H1 (cell line): Measurements from ENCODE around the gene FRMD4A. TPM values are rescaled to one million over a fixed set of nuclear protein-coding genes. Genes with fewer than 3 reads are reported as not detected.

Experiments
- CTCF ChIA-PET: fragments of 300-600 bp; sonication (Branson Sonifier 250); formaldehyde crosslinking; loops from one replicate; lab custom pipeline; 2021; ENCODE audit not compliant: partially characterized antibody; lab: Charles Lee
- POLR2A ChIA-PET: fragments of 300-600 bp; sonication (Branson Sonifier 250); formaldehyde crosslinking; loops from one replicate; lab custom pipeline; 2021; ENCODE audit warnings: inconsistent platforms; ENCODE audit not compliant: partially characterized antibody; lab: Charles Lee
- DNase-seq, 2 experiments: peaks; one replicate each; pipeline versions ENCODE4 v3.0.0 to v3.0.0-alpha.2; 2010 to 2022; ENCODE audit warnings: low spot score in 2 of 2, low read depth in 1 of 2, mixed read lengths in 1 of 2
- FAIRE-seq: peaks from 2 replicates; lab custom pipeline; 2011; peaks lifted over from hg19 to GRCh38; lab: Jason Lieb, UNC
- H2AFZ ChIP-seq: 2 replicates; pipeline ENCODE4 v1.8.1; 2012; ENCODE audit warnings: low read length, inconsistent platforms
- H2AK5ac ChIP-seq: 2 replicates; pipeline ENCODE4 v1.6.1; 2013; ENCODE audit warnings: low read depth, low read length
- H2BK120ac ChIP-seq: replicated peaks from 2 replicates; pipeline ENCODE3; 2013; ENCODE audit warnings: low read depth, low read length, inconsistent platforms
- H2BK12ac ChIP-seq: 2 replicates; pipeline ENCODE4 v1.6.1; 2013; ENCODE audit warnings: low read depth, low read length
- H2BK15ac ChIP-seq: 2 replicates; pipeline ENCODE4 v1.6.1; 2013; ENCODE audit warnings: low read length
- H2BK20ac ChIP-seq: 2 replicates; pipeline ENCODE4 v1.6.1; 2013; ENCODE audit warnings: low read length
- H2BK5ac ChIP-seq: 2 replicates; pipeline ENCODE4 v1.6.1; 2013; ENCODE audit warnings: low read depth, low read length
- H3K14ac ChIP-seq: 2 replicates; pipeline ENCODE4 v1.6.1; 2013; ENCODE audit warnings: inconsistent platforms; ENCODE audit not compliant: insufficient read length
- H3K18ac ChIP-seq: 2 replicates; pipeline ENCODE4 v1.6.1; 2013; ENCODE audit warnings: low read length; ENCODE audit errors: extremely low read depth
- H3K23ac ChIP-seq: 2 replicates; pipeline ENCODE4 v1.6.1; 2013; ENCODE audit warnings: inconsistent platforms; ENCODE audit not compliant: insufficient read length
- H3K23me2 ChIP-seq: 2 replicates; pipeline ENCODE4 v1.6.1; 2013; ENCODE audit warnings: low read depth, low read length
- H3K27ac ChIP-seq: 2 replicates; pipeline ENCODE4 v1.6.1; 2011; ENCODE audit warnings: low read depth, low read length, inconsistent platforms
- H3K27me3 ChIP-seq, 4 experiments: replicated peaks in 1 of 4; 1 replicate in 1 of 4; 2 replicates in 3 of 4; pipeline versions ENCODE4 v1.6.1 to v1.8.1; 2011 to 2013; ENCODE audit warnings: low read length in 3 of 4, mild to moderate bottlenecking in 3 of 4, inconsistent platforms in 2 of 4, mixed read lengths in 2 of 4, moderate library complexity in 1 of 4; ENCODE audit not compliant: control insufficient read depth in 3 of 4, insufficient read depth in 3 of 4; ENCODE audit errors: extremely low read depth in 1 of 4
- H3K36me3 ChIP-seq, 4 experiments: 2 replicates each; pipeline versions ENCODE4 v1.6.1 to v1.8.1; 2011 to 2013; ENCODE audit warnings: mild to moderate bottlenecking in 4 of 4, low read length in 3 of 4, moderate library complexity in 2 of 4, control low read depth in 1 of 4, inconsistent platforms in 1 of 4; ENCODE audit not compliant: insufficient read depth in 4 of 4, control insufficient read depth in 2 of 4
- H3K4ac ChIP-seq: replicated peaks from 2 replicates; pipeline ENCODE3; 2013; ENCODE audit warnings: low read length, low read depth, mixed read lengths, inconsistent platforms; ENCODE audit not compliant: insufficient read length
- H3K4me1 ChIP-seq, 4 experiments: replicated peaks in 1 of 4; 1 replicate in 1 of 4; 2 replicates in 3 of 4; pipeline versions ENCODE4 v1.6.1 to v1.8.1; 2011 to 2013; ENCODE audit warnings: low read length in 3 of 4, inconsistent platforms in 2 of 4, mixed read lengths in 1 of 4; ENCODE audit not compliant: insufficient read depth in 4 of 4, control insufficient read depth in 3 of 4
- H3K4me2 ChIP-seq, 2 experiments: 2 replicates each; pipeline versions ENCODE4 v1.6.1 to v1.8.1; 2011 to 2013; ENCODE audit warnings: low read depth in 2 of 2, low read length in 2 of 2, control low read depth in 1 of 2, inconsistent platforms in 1 of 2, mild to moderate bottlenecking in 1 of 2; ENCODE audit not compliant: insufficient read depth in 1 of 2
- H3K4me3 ChIP-seq, 4 experiments: fragments of 200-600, 300-600 bp in 1 of 4; sonication (generic), shearing (Covaris generic), sonication (Bioruptor Twin) in 1 of 4; 2 replicates each; pipeline versions ENCODE4 v1.5.1 to v1.8.1; 2011 to 2016; ENCODE audit warnings: low read length in 4 of 4, low read depth in 3 of 4, control low read depth in 2 of 4, inconsistent platforms in 2 of 4, mild to moderate bottlenecking in 2 of 4, mixed read lengths in 1 of 4, moderate library complexity in 1 of 4; ENCODE audit not compliant: insufficient read depth in 2 of 4; ENCODE audit errors: extremely low read depth in 1 of 4
- H3K56ac ChIP-seq: replicated peaks from 2 replicates; pipeline ENCODE3; 2013; ENCODE audit warnings: low read depth, mild to moderate bottlenecking, mixed read lengths, low read length, inconsistent platforms; ENCODE audit not compliant: insufficient read length
- H3K79me1 ChIP-seq: 2 replicates; pipeline ENCODE4 v1.6.1; 2013; ENCODE audit warnings: low read depth, low read length, control low read depth
- H3K79me2 ChIP-seq, 2 experiments: 2 replicates each; pipeline versions ENCODE4 v1.6.1 to v1.8.1; 2012 to 2013; ENCODE audit warnings: low read length in 2 of 2, mild to moderate bottlenecking in 2 of 2, inconsistent platforms in 1 of 2; ENCODE audit not compliant: insufficient read depth in 2 of 2, control insufficient read depth in 1 of 2
- H3K9ac ChIP-seq, 4 experiments: replicated peaks in 1 of 4; 1 replicate in 1 of 4; 2 replicates in 3 of 4; pipeline versions ENCODE4 v1.6.1 to v1.8.1; 2011 to 2013; ENCODE audit warnings: low read depth in 3 of 4, low read length in 3 of 4, control low read depth in 2 of 4, mild to moderate bottlenecking in 2 of 4, moderate library complexity in 2 of 4, inconsistent platforms in 1 of 4; ENCODE audit errors: extremely low read depth in 1 of 4
- H3K9me3 ChIP-seq, 2 experiments: 2 replicates each; pipeline versions ENCODE4 v1.6.1 to v1.8.1; 2012 to 2013; ENCODE audit warnings: mild to moderate bottlenecking in 2 of 2, moderate library complexity in 2 of 2, control low read depth in 1 of 2, inconsistent platforms in 1 of 2, low read depth in 1 of 2, low read length in 1 of 2, mixed read lengths in 1 of 2; ENCODE audit not compliant: insufficient read depth in 2 of 2
- H4K20me1 ChIP-seq, 2 experiments: replicated peaks in 1 of 2; 2 replicates each; pipeline versions ENCODE3 to v1.8.1; 2011 to 2013; ENCODE audit warnings: inconsistent platforms in 2 of 2, low read length in 2 of 2, mild to moderate bottlenecking in 1 of 2; ENCODE audit not compliant: insufficient read depth in 2 of 2, control insufficient read depth in 1 of 2
- H4K5ac ChIP-seq: 2 replicates; pipeline ENCODE4 v1.6.1; 2013; ENCODE audit warnings: low read length, low read depth, mixed read lengths, inconsistent platforms; ENCODE audit not compliant: insufficient read length
- H4K8ac ChIP-seq: 2 replicates; pipeline ENCODE4 v1.8.0; 2013; ENCODE audit warnings: mild to moderate bottlenecking, moderate library complexity, low read length, inconsistent platforms; ENCODE audit not compliant: insufficient read depth; ENCODE audit errors: extremely low read depth
- H4K91ac ChIP-seq: replicated peaks from 2 replicates; pipeline ENCODE3; 2013; ENCODE audit warnings: low read length, mixed read lengths, inconsistent platforms; ENCODE audit not compliant: insufficient read length
- BACH1 ChIP-seq: IDR thresholded peaks from 2 replicates; pipeline ENCODE4 v1.6.1; 2012; ENCODE audit warnings: low read length, improper control_type of control experiment
- BCL11A ChIP-seq, 2 experiments: IDR thresholded peaks; one replicate each; pipeline ENCODE4 v1.6.1; 2011; ENCODE audit warnings: low read depth in 2 of 2, low read length in 2 of 2, mild to moderate bottlenecking in 2 of 2
- CHD1 ChIP-seq: IDR thresholded peaks from 2 replicates; pipeline ENCODE4 v1.6.1; 2012; ENCODE audit warnings: low read depth, low read length, improper control_type of control experiment
- CHD2 ChIP-seq: IDR thresholded peaks from 2 replicates; pipeline ENCODE4 v1.6.1; 2012; ENCODE audit warnings: low read length, improper control_type of control experiment
- EGR1 ChIP-seq: IDR thresholded peaks from 2 replicates; pipeline ENCODE4 v1.6.1; 2011; ENCODE audit warnings: low read depth, low read length, borderline replicate concordance
- GTF2F1 ChIP-seq: IDR thresholded peaks from 2 replicates; pipeline ENCODE4 v1.6.1; 2012; ENCODE audit warnings: low read depth, low read length, improper control_type of control experiment, borderline replicate concordance
- MAFK ChIP-seq: IDR thresholded peaks from 2 replicates; pipeline ENCODE4 v1.6.1; 2012; ENCODE audit warnings: low read depth, mild to moderate bottlenecking, improper control_type of control experiment, low read length
- RAD21 ChIP-seq, 2 experiments: IDR thresholded peaks in 1 of 2; conservative IDR thresholded peaks in 1 of 2; 2 replicates each; pipeline ENCODE4 v1.6.1; 2011; ENCODE audit warnings: low read depth in 2 of 2, low read length in 2 of 2, improper control_type of control experiment in 1 of 2, inconsistent platforms in 1 of 2, mild to moderate bottlenecking in 1 of 2, moderate library complexity in 1 of 2
- SP1 ChIP-seq: IDR thresholded peaks from 2 replicates; pipeline ENCODE4 v1.6.1; 2011; ENCODE audit warnings: low read depth, low read length
- SP2 ChIP-seq: IDR thresholded peaks from 2 replicates; pipeline ENCODE4 v1.6.1; 2012; ENCODE audit warnings: mild to moderate bottlenecking, low read length, inconsistent platforms
- ZNF274 ChIP-seq: IDR thresholded peaks from 2 replicates; pipeline ENCODE4 v1.7.0; 2012; ENCODE audit warnings: low read length, borderline replicate concordance; ENCODE audit errors: extremely low read depth
- WGBS, 2 experiments: shearing (Covaris generic) in 1 of 2; methylation state at CpG; one replicate each; pipeline versions ENCODE4 v1.1.6 to v1.1.7; 2013 to 2015; ENCODE audit warnings: low lambda C conversion rate in 2 of 2, mixed read lengths in 2 of 2, inconsistent platforms in 1 of 2, low coverage in 1 of 2, missing lambda C conversion rate in 1 of 2; ENCODE audit not compliant: insufficient replicate concordance in 2 of 2, insufficient coverage in 1 of 2, insufficient read length in 1 of 2; ENCODE audit errors: extremely low coverage in 1 of 2, missing lambda C conversion rate in 1 of 2; 5-methylcytosine and 5-hydroxymethylcytosine counted together
- polyA plus RNA-seq, 7 experiments: library from polyadenylated mRNA; depleted of rRNA in 3 of 7; stranded (reverse) in 5 of 7; unstranded in 2 of 7; fragments of >200 nt in 5 of 7; fragments of 200-250 nt in 2 of 7; gene quantifications; 1 replicate in 5 of 7; 2 replicates in 1 of 7; 4 replicates in 1 of 7; pipeline versions ENCODE4 v1.2.1 to v1.2.3, GENCODE V29; 2011 to 2013; ENCODE audit warnings: missing spikeins in 2 of 7, mixed read lengths in 2 of 7
- total RNA-seq: library from RNA; stranded (reverse); fragmentation: NEBNext Ultra II Directional; extraction: Animal tissue kit (Norgen Biotek cat#: 25700); gene quantifications from 2 replicates; pipeline ENCODE4 v1.2.1, GENCODE V29; 2021

Gene FRMD4A
- total and polyA plus RNA-seq, 2 of the 8 experiments (the other 6 are each of a cell fraction or from before 2014, with no cell fraction given), result 38.6 to 39.6 TPM

- Histone ChIP-seq H3K56ac (no peak overlapping the region), H3K4me3 (no peak overlapping the region), H3K9me3 (no peaks in the 10 kb centered on the region), H2AFZ (no peak overlapping the region), H2AK5ac (no peak overlapping the region), H4K8ac (no peak overlapping the region), H3K14ac (no peak overlapping the region), H2BK15ac (no peak overlapping the region), H4K20me1 (no peaks in the 10 kb centered on the region), H3K79me2 (no peaks in the 10 kb centered on the region), H3K23ac (no peak overlapping the region), H3K36me3 (no peaks in the 10 kb centered on the region), H3K79me1 (no peaks in the 10 kb centered on the region), H2BK5ac (no peak overlapping the region), H4K5ac (no peak overlapping the region), H3K18ac (no peak overlapping the region; the same call in 1 of the 2 replicates), H2BK120ac (no peak overlapping the region), H3K27me3 (no peaks in the 10 kb centered on the region), H3K4me1 (peaks cover 0 to 3% (median 1%) of the 10 kb centered on the region in 4 experiments; a peak in 3 of 7 replicates), H3K27ac (no peak overlapping the region), H3K4me2 (no peak overlapping the region; a peak in 1 of 4 replicates), H3K4ac (no peak overlapping the region), H2BK20ac (peak overlapping the region; percentile 91; the same call in 1 of the 2 replicates), H2BK12ac (no peak overlapping the region), H3K23me2 (no peaks in the 10 kb centered on the region), H4K91ac (no peak overlapping the region), H3K9ac (no peak overlapping the region)
- ChIA-PET CTCF (interaction anchor here (1.5 kb wide), 1 partner anchor 14 kb away, joined by 4 read pairs; no protein-coding TSS in a partner anchor), POLR2A (no interaction called here)
- 80% methylated on average over 3 of the region's 3 CpGs; no CpG with 5 or more reads in 1 of the 2 experiments for WGBS, 2 experiments
- no peak for FAIRE-seq
- no peak for TF ChIP-seq GTF2F1
- TF ChIP-seq ZNF274, result no peak
- no peak for TF ChIP-seq SP1
- TF ChIP-seq MAFK, result no peak
- TF ChIP-seq EGR1, result no peak
- TF ChIP-seq SP2, result no peak
- TF ChIP-seq BACH1, result no peak
- no peak for TF ChIP-seq RAD21 (IDR thresholded peaks at IDR 0.05 in 1 of 2, conservative IDR thresholded peaks at IDR 0.05 in 1 of 2; ENCODE audit: low read depth in 2 of 2, low read length in 2 of 2)
- TF ChIP-seq CHD2, result no peak
- TF ChIP-seq BCL11A (IDR thresholded peaks at IDR 0.05; ENCODE audit: low read depth in 2 of 2, low read length in 2 of 2), result no peak
- no peak for TF ChIP-seq CHD1
- no peak for DNase-seq
These were observed 402.3 kb downstream of the FRMD4A start for GRCh38 chr10:13928451-13928850.
